ENCODE data around the gene ADAMTS1. TPM values are rescaled to one million over a fixed set of nuclear protein-coding genes. Genes with fewer than 3 reads are reported as not detected.

ADAMTS1 gene
- total RNA-seq, 4 donors from 2014 or later, result 232 to 412 (median 327) TPM

DNA sequence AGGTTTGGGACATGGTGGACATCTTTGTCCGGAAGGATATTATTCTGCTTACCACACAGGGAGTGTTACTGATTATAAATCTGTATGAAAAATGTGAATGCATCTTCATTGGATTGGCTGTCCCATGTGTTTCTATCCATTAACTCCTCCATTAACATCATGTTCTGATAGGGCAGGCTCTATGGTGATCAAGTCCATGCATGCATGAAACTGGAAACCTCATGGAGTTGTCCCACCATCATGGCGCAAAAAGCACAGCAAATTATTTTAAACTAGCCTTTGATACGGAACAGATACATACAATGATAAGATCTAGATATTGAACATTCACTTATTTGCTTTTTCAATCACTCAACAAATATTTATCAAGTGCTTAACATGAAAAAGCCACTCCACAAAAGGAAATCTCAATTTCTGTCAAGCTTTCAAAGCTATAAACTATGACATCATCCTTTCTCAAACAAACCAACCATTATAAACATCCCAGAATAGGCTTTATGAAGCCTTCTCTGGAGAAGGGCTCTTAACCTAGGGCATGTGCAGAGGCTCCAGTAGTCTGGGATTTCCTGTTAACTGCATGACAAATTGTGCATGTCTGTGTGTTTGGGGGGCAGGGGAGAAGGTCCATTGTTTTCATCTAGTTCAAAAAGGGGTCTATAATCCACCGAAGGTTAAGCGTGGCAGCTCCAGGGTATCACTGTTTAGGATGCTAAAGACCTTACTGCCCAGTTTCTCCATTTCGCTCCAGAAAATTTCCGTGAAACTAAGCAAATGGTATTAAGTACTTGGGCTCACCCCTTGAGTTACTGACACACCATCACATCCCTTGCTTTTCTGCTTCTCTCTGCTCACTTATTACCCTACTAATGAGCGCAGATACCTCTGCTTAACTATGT lies 46.1 kb downstream of the ADAMTS1 start:
- no peaks in the 10 kb centered on the region for H3K36me3 ChIP-seq
- DNase-seq (ENCODE audit: low spot score in 2 of 2), result no peak
- WGBS, 2 donors, result 69 to 77% methylated on average over 8 of the region's 8 CpGs
- H3K4me1 ChIP-seq, result peaks cover 0 to 58% (median 10%) of the 10 kb centered on the region in 4 donors
- H3K27ac ChIP-seq, result peak overlapping the region in 3 of 4 donors; percentile 81 to 86 (median 82)
- no peaks in the 10 kb centered on the region for H3K27me3 ChIP-seq
- H3K4me3 ChIP-seq, result no peak overlapping the region
- TF ChIP-seq EP300 (IDR thresholded peaks at IDR 0.05) (no peak), POLR2A (IDR thresholded peaks at IDR 0.05) (no peak), CTCF (IDR thresholded peaks at IDR 0.05) (no peak)
- no peaks in the 10 kb centered on the region for H3K9me3 ChIP-seq

DNA sequence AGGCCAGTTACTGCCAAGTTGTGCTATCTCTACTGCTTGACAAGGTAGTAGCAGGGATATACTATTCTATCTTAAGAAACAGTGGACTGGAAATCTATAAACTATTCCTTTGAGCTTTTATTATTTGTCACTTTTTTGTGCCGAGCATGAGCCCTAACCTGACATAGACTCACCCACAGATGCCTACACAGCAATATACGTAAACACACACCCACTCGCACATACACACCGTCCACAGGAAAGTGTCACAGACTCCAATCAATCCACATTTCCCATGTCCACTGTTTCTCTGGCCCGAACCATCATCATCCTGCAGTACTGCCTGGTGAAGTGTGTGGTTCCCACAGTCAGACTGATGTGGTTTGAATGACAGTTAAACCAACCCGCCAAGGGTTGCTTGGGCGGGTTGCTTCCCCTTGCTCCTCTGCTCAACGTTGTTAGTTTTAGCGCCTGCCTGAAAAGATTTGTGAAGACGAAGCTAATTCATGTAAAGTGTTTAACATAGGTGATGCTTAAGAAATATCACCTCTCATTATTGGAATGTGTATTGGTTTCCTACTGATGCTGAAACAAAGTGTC lies 47.2 kb downstream of the ADAMTS1 start:
- H3K4me1 ChIP-seq, result peaks cover 0 to 48% (median 10%) of the 10 kb centered on the region in 4 donors
- H3K36me3 ChIP-seq, result no peaks in the 10 kb centered on the region
- no peaks in the 10 kb centered on the region for H3K27me3 ChIP-seq
- no peak overlapping the region for H3K4me3 ChIP-seq
- no peak for DNase-seq (ENCODE audit: low spot score in 2 of 2)
- TF ChIP-seq CTCF (IDR thresholded peaks at IDR 0.05), result no peak
- no peak for TF ChIP-seq EP300 (IDR thresholded peaks at IDR 0.05)
- TF ChIP-seq POLR2A (IDR thresholded peaks at IDR 0.05), result no peak
- WGBS, 2 donors, result 89 to 97% methylated on average over 10 of the region's 10 CpGs
- no peaks in the 10 kb centered on the region for H3K9me3 ChIP-seq
- H3K27ac ChIP-seq, result peak overlapping the region in 1 of 4 donors; percentile 83

DNA sequence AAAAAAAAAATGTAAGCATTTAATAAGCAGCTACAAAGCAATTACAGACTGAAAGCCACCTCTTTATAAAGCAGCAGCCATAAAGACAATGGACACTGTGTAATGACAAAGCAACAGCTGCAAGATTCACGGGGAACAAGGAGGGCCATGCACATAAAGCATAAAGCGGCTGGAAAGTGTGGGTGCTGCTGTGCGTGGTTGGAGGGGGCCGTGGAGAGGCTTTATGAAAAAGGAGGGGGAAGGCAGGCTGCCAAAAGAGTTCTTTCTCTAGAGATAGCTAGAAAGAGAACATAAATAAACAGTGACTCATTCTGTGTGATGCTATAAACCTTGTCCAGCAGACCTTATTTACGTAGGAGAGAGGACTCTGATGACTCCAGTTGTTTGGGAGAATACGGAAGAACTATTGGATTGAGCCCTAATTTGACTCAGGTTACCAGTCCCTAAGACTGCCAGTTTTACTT lies 49.3 kb downstream of the ADAMTS1 start:
- H3K27ac ChIP-seq, result peak overlapping the region; percentile 46 to 83 (median 75)
- no peaks in the 10 kb centered on the region for H3K9me3 ChIP-seq
- 22 to 23% methylated on average over 6 of the region's 6 CpGs for WGBS, 2 donors
- TF ChIP-seq POLR2A (IDR thresholded peaks at IDR 0.05) (peak in 1 of 2 donors; percentile 27), EP300 (IDR thresholded peaks at IDR 0.05) (peak; percentile 88 to 96), CTCF (IDR thresholded peaks at IDR 0.05) (no peak)
- H3K36me3 ChIP-seq, result no peaks in the 10 kb centered on the region
- no peak overlapping the region for H3K4me3 ChIP-seq
- H3K27me3 ChIP-seq, result no peaks in the 10 kb centered on the region
- H3K4me1 ChIP-seq, result peaks cover 0 to 35% (median 7%) of the 10 kb centered on the region in 4 donors
- DNase-seq (ENCODE audit: low spot score in 2 of 2), result peak; percentile 54 to 79

DNA sequence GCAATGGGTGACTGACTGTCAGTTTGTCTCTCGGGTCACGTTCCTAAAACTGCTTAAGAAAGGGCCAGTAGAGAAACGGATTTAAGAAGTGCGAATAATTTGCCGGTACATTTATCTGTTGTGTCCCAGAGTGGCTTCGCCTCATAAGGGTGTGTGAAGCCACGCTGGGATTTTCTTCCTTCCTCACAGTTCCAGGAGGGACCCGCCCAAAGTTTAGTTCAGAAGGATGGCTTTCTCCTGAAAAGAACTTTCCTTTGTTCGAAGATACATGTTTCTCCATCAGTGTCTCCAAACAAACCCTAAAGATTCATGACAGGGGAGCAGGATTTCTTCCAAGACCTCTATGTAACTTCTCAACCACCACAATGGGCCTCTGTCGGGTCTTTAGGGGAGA lies 49.8 kb downstream of the ADAMTS1 start:
- 38 to 44% methylated on average over 10 of the region's 10 CpGs for WGBS, 2 donors
- H3K4me1 ChIP-seq, result peaks cover 0 to 32% (median 5%) of the 10 kb centered on the region in 4 donors
- no peaks in the 10 kb centered on the region for H3K27me3 ChIP-seq
- H3K27ac ChIP-seq, result peak overlapping the region; percentile 46 to 83 (median 75)
- TF ChIP-seq CTCF (IDR thresholded peaks at IDR 0.05), result no peak
- TF ChIP-seq POLR2A (IDR thresholded peaks at IDR 0.05), result no peak
- TF ChIP-seq EP300 (IDR thresholded peaks at IDR 0.05), result no peak
- H3K4me3 ChIP-seq, result no peak overlapping the region
- no peak for DNase-seq (ENCODE audit: low spot score in 2 of 2)
- H3K36me3 ChIP-seq, result no peaks in the 10 kb centered on the region
- no peaks in the 10 kb centered on the region for H3K9me3 ChIP-seq
